PC-9 (cell line): ENCODE measurements around the gene ME3.

Source experiments
- EZH2 ChIP-seq: fragments of 200-600 bp; sonication (generic); IDR thresholded peaks from 2 replicates; pipeline ENCODE4 v1.8.0; 2017; ENCODE audit warnings: antibody characterized with exemption, low read depth
- TF ChIP-seq, protein P1 (sequence below): fragments of 200-600 bp; sonication (generic); conservative IDR thresholded peaks from 2 replicates; pipeline ENCODE4 v1.6.1; 2017; ENCODE audit warnings: mixed run types, antibody characterized with exemption, mild to moderate bottlenecking, moderate library complexity

DNA sequence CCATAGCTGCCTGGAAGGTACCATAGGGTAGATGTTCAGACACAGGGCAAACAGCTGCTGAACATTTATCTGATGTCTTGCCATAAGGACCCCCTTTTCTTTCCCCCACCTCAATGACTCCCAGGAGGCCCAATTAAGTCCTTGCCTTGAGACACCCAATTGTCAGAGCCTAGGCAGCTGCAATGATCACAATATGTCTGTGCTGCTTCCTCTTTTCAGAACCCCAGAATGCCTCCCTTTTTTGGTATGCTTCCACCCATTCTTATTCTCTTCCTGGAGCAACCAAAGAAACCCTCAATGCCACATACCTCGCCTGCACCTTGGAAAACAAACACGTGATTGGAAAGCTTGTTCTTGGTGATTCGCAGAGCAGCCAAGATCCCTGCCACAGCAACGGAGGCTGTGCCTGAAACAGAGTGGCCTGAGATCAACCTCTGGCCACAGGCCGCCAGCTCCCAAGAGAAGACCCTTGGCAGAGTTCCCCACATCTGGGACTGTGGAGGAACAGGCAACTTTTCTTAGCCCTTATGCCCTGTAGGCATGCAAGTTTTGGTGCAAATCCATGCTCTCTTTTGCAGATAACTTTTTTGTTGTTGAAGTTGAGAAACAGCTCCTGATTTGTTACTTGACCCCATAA is 222.3 kb downstream of the ME3 start:
- TF ChIP-seq, protein P1, sequence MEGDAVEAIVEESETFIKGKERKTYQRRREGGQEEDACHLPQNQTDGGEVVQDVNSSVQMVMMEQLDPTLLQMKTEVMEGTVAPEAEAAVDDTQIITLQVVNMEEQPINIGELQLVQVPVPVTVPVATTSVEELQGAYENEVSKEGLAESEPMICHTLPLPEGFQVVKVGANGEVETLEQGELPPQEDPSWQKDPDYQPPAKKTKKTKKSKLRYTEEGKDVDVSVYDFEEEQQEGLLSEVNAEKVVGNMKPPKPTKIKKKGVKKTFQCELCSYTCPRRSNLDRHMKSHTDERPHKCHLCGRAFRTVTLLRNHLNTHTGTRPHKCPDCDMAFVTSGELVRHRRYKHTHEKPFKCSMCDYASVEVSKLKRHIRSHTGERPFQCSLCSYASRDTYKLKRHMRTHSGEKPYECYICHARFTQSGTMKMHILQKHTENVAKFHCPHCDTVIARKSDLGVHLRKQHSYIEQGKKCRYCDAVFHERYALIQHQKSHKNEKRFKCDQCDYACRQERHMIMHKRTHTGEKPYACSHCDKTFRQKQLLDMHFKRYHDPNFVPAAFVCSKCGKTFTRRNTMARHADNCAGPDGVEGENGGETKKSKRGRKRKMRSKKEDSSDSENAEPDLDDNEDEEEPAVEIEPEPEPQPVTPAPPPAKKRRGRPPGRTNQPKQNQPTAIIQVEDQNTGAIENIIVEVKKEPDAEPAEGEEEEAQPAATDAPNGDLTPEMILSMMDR, result no peak
- no peak for TF ChIP-seq EZH2
